Panc1 (cell line): ENCODE results near the gene ARHGAP33. TPM values are rescaled to one million over a fixed set of nuclear protein-coding genes. Genes with fewer than 3 reads are reported as not detected.

Experiments
- ATAC-seq: fragments of 200-7000 bp; cut with Tn5 transposase; 2 replicates; pipeline ENCODE4 v1.9.1; 2020; ENCODE audit warnings: mild to moderate bottlenecking, moderate library complexity
- BruUV-seq: library from RNA; stranded (reverse); fragments of 400-500 nt; replicated peaks from 2 replicates; lab custom pipeline; 2021; lab: Mats Ljungman, UMichigan
- CTCF ChIA-PET: fragments of 300-600 bp; sonication (Branson Sonifier 250); formaldehyde crosslinking; loops from one replicate; lab custom pipeline; 2022; ENCODE audit warnings: antibody characterized with exemption; lab: Charles Lee
- POLR2A ChIA-PET: fragments of 300-600 bp; sonication (Branson Sonifier 250); formaldehyde crosslinking; loops from one replicate; lab custom pipeline; 2022; ENCODE audit warnings: antibody characterized with exemption; lab: Charles Lee
- DNase-seq: peaks from one replicate; pipeline ENCODE4 v3.0.0-alpha.2; 2010; ENCODE audit warnings: low read depth, low spot score
- H3K27ac ChIP-seq: 2 replicates; pipeline ENCODE4 v1.5.1; 2011; ENCODE audit warnings: mild to moderate bottlenecking, low read length, inconsistent platforms
- H3K27me3 ChIP-seq: fragments of 200-500 bp; sonication (Bioruptor generic); 2 replicates; pipeline ENCODE4 v1.6.0; 2014; ENCODE audit warnings: low read length, inconsistent platforms; ENCODE audit not compliant: control insufficient read depth, insufficient read depth
- H3K36me3 ChIP-seq: fragments of 200-500 bp; sonication (Bioruptor generic); 2 replicates; pipeline ENCODE4 v1.5.1; 2014; ENCODE audit warnings: inconsistent platforms, mild to moderate bottlenecking, low read length, moderate library complexity; ENCODE audit not compliant: control insufficient read depth, insufficient read depth
- H3K4me1 ChIP-seq: 2 replicates; pipeline ENCODE4 v1.5.1; 2011; ENCODE audit warnings: inconsistent platforms, mild to moderate bottlenecking, low read length, moderate library complexity; ENCODE audit not compliant: control insufficient read depth, insufficient read depth
- H3K4me3 ChIP-seq, 2 experiments: 2 replicates each; pipeline ENCODE4 v1.5.1; 2011 to 2012; ENCODE audit warnings: low read depth in 2 of 2, low read length in 2 of 2, mild to moderate bottlenecking in 2 of 2, inconsistent platforms in 1 of 2, moderate library complexity in 1 of 2
- H3K9me3 ChIP-seq: fragments of 200-500 bp; sonication (Bioruptor generic); 2 replicates; pipeline ENCODE4 v1.5.1; 2014; ENCODE audit warnings: low read depth, mild to moderate bottlenecking, inconsistent platforms, low read length, moderate library complexity; ENCODE audit not compliant: control insufficient read depth, insufficient read depth
- CTCF ChIP-seq: fragments of 450-650 bp; IDR thresholded peaks from 2 replicates; pipeline ENCODE4 v1.5.1; 2017; ENCODE audit warnings: mild to moderate bottlenecking
- POLR2AphosphoS5 ChIP-seq: IDR thresholded peaks from 2 replicates; pipeline ENCODE4 v1.6.1; 2012; ENCODE audit warnings: mild to moderate bottlenecking, low read depth, low read length, moderate library complexity
- REST ChIP-seq, 2 experiments: IDR thresholded peaks; 2 replicates each; pipeline ENCODE4 v1.6.1; 2011 to 2012; ENCODE audit warnings: low read depth in 2 of 2, control low read depth in 1 of 2, low read length in 1 of 2, mild to moderate bottlenecking in 1 of 2, moderate library complexity in 1 of 2; ENCODE audit not compliant: insufficient read depth in 1 of 2
- SIN3A ChIP-seq: IDR thresholded peaks from 2 replicates; pipeline ENCODE4 v1.6.1; 2012; ENCODE audit warnings: low read depth, mild to moderate bottlenecking, low read length, moderate library complexity, borderline replicate concordance; ENCODE audit not compliant: insufficient read depth
- TCF7L2 ChIP-seq: IDR thresholded peaks from 2 replicates; pipeline ENCODE4 v1.6.1; 2011; ENCODE audit warnings: mild to moderate bottlenecking, low read depth, low read length, inconsistent platforms
- in situ Hi-C: cut with HindIII; loops from 2 replicates; pipeline ENCODE4 v1.10.0; 2016; ENCODE audit warnings: low sequenced_read_pairs, low pct_unique_long_range_greater_than_20kb
- intact Hi-C: fragments of 100-400 bp; cut with micrococcal nuclease; formaldehyde crosslinking; loops from one replicate; pipeline ENCODE4 v1.10.0; 2022; ENCODE audit not compliant: unreplicated experiment
- total RNA-seq: library from RNA; stranded (reverse); gene quantifications from one replicate; pipeline ENCODE4 v1.2.1, GENCODE V29; 2021; ENCODE audit not compliant: unreplicated experiment

The ARHGAP33 gene
- total RNA-seq, 1 experiment from 2014 or later = 35.8 TPM

DNA sequence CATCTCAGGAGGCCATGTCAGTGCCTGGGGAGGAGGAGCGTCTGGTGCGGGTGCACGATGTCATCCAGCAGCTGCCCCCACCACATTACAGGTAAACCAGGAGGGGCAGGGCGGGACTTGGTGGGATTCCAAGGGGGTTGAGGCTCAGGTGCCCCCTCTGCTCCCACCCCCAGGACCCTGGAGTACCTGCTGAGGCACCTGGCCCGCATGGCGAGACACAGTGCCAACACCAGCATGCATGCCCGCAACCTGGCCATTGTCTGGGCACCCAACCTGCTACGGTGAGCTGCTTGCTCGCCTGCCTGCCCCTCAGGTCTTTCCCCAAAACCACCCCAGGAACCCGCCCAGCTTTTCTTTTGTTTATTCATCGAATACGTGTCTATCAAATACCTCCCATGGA, 7.2 kb downstream of the ARHGAP33 start:
- H3K27me3 ChIP-seq = no peaks in the 10 kb centered on the region
- in situ Hi-C loops (no loop called here), intact Hi-C loops (no loop called here)
- no peak overlapping the region for H3K27ac ChIP-seq
- BruUV-seq = no TSS peak
- ATAC-seq (no peak), DNase-seq (no peak)
- no peaks in the 10 kb centered on the region for H3K9me3 ChIP-seq
- TF ChIP-seq SIN3A (no peak), REST (IDR thresholded peaks at IDR 0.05; ENCODE audit: insufficient read depth in 1 of 2, low read depth in 2 of 2, low read length in 1 of 2) (no peak), POLR2AphosphoS5 (no peak), TCF7L2 (no peak), CTCF (no peak)
- no peaks in the 10 kb centered on the region for H3K36me3 ChIP-seq
- no peak overlapping the region for H3K4me3 ChIP-seq
- ChIA-PET POLR2A (no interaction called here), CTCF (no interaction called here)
- no peaks in the 10 kb centered on the region for H3K4me1 ChIP-seq

DNA sequence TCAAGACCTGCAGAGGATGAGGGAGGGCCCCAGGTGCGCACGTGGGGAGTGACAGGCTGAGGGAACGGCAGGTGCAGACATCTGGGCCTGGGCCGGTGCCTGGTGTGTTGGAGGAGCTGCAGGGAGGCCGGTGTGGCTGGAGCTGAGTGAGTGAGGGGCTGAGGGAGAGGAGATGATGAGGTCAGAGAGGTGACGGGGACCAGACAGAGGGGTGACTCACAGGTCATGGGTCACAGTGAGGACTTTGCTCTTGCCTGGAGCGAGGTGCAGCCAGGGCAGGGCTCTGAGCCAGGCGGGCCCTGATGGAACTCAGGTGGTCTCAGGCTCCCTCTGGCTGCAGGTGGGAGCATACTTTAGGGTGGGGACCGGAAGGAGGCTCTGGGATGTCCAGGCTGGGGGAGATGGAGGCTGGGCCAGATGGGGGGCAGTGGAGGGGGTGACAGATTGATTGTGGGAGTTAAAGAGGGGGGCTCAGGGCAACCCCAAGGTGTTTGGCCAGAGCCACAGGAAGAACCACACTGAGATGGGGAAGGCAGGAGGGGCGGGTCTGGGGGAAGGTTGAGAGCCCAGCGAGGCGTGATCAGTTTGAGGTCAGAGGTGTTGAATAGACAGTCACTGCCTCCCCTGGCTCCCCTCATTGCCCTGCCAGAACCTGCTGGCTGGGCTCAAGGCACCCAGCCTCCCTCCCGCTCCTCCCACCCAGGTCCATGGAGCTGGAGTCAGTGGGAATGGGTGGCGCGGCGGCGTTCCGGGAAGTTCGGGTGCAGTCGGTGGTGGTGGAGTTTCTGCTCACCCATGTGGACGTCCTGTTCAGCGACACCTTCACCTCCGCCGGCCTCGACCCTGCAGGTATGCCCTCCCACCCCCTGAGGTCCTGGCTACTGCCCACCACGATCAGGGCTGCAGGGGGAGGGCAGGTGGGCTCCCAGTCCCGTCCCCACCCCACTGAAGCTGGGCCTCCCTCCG, 8.4 kb downstream of the ARHGAP33 start:
- H3K4me3 ChIP-seq = no peak overlapping the region
- H3K9me3 ChIP-seq = no peaks in the 10 kb centered on the region
- in situ Hi-C loops (no loop called here), intact Hi-C loops (no loop called here)
- CTCF ChIA-PET = interaction anchor here (0.6 to 0.7 kb wide), 2 partner anchors 22 to 36 kb away, joined by 4 read pairs; no protein-coding TSS in a partner anchor
- no peaks in the 10 kb centered on the region for H3K36me3 ChIP-seq
- no TSS peak for BruUV-seq
- no peak for DNase-seq
- POLR2A ChIA-PET = interaction anchor here (0.7 kb wide), 1 partner anchor 72 kb away, joined by 15 read pairs; no protein-coding TSS in a partner anchor
- no peaks in the 10 kb centered on the region; the same call in 1 of the 2 replicates for H3K4me1 ChIP-seq
- ATAC-seq = no peak
- no peaks in the 10 kb centered on the region for H3K27me3 ChIP-seq
- no peak for TF ChIP-seq REST (IDR thresholded peaks at IDR 0.05; ENCODE audit: insufficient read depth in 1 of 2, low read depth in 2 of 2, low read length in 1 of 2)
- TF ChIP-seq CTCF = no peak
- no peak for TF ChIP-seq TCF7L2
- no peak for TF ChIP-seq SIN3A
- no peak for TF ChIP-seq POLR2AphosphoS5
- H3K27ac ChIP-seq = no peak overlapping the region
